Measurements from ENCODE around the gene BOD1L1.

BOD1L1 gene

GRCh38 chr4:13627606-13628311 lies at the start of gene BOD1L1:
Gene BOD1L1 (minus strand): TSS chr4:13627725. CDS start chr4:13627587, 138 bp downstream.
- DNase-seq (ENCODE audit: low spot score), result peak; percentile 60

- DNase-seq (ENCODE audit: low spot score), result no peak
Observed at GRCh38 chr4:13674971-13675370, 47.4 kb upstream of the BOD1L1 start.

- no peak for DNase-seq (ENCODE audit: low spot score)
Observed at GRCh38 chr4:13673167-13673566, 45.6 kb upstream of the BOD1L1 start.

- no peak for DNase-seq (ENCODE audit: low spot score)
Observed at GRCh38 chr4:13670456-13671160, 43.1 kb upstream of the BOD1L1 start.

GRCh38 chr4:13665701-13666660 lies 38.5 kb upstream of the BOD1L1 start:
- no peak for DNase-seq (ENCODE audit: low spot score)

- DNase-seq (ENCODE audit: low spot score), result no peak
Observed at GRCh38 chr4:13659341-13660070, 32.0 kb upstream of the BOD1L1 start.

GRCh38 chr4:13656569-13657405 lies 29.3 kb upstream of the BOD1L1 start:
- peak; percentile 22 for DNase-seq (ENCODE audit: low spot score)

- DNase-seq (ENCODE audit: low spot score), result peak; percentile 61
Observed at GRCh38 chr4:13654162-13654797, 26.8 kb upstream of the BOD1L1 start.

GRCh38 chr4:13653766-13654161 lies 26.2 kb upstream of the BOD1L1 start:
- no peak for DNase-seq (ENCODE audit: low spot score)

- DNase-seq (ENCODE audit: low spot score), result no peak
Observed at GRCh38 chr4:13647031-13647430, 19.5 kb upstream of the BOD1L1 start.

GRCh38 chr4:13645075-13645474 lies 17.6 kb upstream of the BOD1L1 start:
- DNase-seq (ENCODE audit: low spot score), result no peak

- no peak for DNase-seq (ENCODE audit: low spot score)
Observed at GRCh38 chr4:13642170-13642950, 14.8 kb upstream of the BOD1L1 start.

GRCh38 chr4:13641084-13641483 lies 13.6 kb upstream of the BOD1L1 start:
- no peak for DNase-seq (ENCODE audit: low spot score)

GRCh38 chr4:13640149-13640940 lies 12.8 kb upstream of the BOD1L1 start:
- no peak for DNase-seq (ENCODE audit: low spot score)

- DNase-seq (ENCODE audit: low spot score), result no peak
Observed at GRCh38 chr4:13635286-13635799, 7.8 kb upstream of the BOD1L1 start.

- DNase-seq (ENCODE audit: low spot score), result no peak
Observed at GRCh38 chr4:13633671-13634070, 6.1 kb upstream of the BOD1L1 start.

- DNase-seq (ENCODE audit: low spot score), result no peak
Observed at GRCh38 chr4:13627178-13627605, 333 bp downstream of the BOD1L1 start.

- no peak for DNase-seq (ENCODE audit: low spot score)
Observed at GRCh38 chr4:13626492-13627177, 890 bp downstream of the BOD1L1 start.

Data from COLO829 (cell line).